ENCODE data around the gene MMP20.
"Not testable (repeated sequence)": the region's sequence is repeated elsewhere in the genome, so short reads cannot be mapped to it uniquely, and the experiment has no call there.

Gene MMP20

DNA sequence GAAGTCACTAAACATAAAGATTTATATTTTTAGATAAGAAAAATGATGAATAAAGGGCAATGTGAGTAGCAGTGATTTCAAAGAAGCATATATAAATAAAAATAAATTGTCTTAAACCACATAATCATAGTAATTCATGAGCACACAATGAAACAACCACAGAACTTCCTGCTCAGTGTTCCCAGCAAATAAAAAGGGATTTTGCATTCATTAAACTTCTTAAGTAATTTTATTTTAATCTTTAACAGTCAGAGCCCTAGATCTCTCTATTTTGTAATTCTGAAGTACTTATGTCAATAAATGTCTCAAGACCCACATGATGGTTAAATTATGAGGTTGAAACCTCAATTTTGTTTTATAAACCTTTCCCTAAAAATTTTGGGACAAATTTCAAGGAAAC is 14.5 kb upstream of the MMP20 start:
- H3K4me3 ChIP-seq (ENCODE audit: low read depth, low read length): no peak overlapping the region
- TF ChIP-seq, protein P1, sequence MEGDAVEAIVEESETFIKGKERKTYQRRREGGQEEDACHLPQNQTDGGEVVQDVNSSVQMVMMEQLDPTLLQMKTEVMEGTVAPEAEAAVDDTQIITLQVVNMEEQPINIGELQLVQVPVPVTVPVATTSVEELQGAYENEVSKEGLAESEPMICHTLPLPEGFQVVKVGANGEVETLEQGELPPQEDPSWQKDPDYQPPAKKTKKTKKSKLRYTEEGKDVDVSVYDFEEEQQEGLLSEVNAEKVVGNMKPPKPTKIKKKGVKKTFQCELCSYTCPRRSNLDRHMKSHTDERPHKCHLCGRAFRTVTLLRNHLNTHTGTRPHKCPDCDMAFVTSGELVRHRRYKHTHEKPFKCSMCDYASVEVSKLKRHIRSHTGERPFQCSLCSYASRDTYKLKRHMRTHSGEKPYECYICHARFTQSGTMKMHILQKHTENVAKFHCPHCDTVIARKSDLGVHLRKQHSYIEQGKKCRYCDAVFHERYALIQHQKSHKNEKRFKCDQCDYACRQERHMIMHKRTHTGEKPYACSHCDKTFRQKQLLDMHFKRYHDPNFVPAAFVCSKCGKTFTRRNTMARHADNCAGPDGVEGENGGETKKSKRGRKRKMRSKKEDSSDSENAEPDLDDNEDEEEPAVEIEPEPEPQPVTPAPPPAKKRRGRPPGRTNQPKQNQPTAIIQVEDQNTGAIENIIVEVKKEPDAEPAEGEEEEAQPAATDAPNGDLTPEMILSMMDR (conservative IDR thresholded peaks at IDR 0.05; ENCODE audit: low read depth, low read length): no peak
- DNase-seq (ENCODE audit: low read depth): no peak

DNA sequence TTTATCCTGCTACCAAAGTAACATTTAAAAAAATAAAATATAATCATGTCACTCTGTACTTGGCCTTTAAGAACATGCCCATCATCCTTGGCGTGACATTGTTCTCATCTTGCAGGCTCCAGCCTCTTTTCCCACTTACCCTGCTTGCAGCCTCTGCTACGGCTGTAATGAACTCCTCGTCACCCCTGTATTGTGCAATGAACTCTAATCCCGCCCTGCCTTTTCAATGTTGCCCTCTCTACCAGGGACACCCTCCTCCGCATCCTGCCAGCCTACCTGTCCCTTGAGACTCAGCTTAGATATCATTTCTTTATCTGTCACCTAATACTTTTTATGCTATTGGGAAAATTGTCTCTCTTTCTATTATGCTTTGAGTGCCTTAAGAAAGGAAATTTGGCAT is 12.6 kb upstream of the MMP20 start:
- peak; percentile 6 for DNase-seq (ENCODE audit: low read depth)
- TF ChIP-seq, protein P1 (conservative IDR thresholded peaks at IDR 0.05; ENCODE audit: low read depth, low read length): no peak
- H3K4me3 ChIP-seq (ENCODE audit: low read depth, low read length): no peak overlapping the region

DNA sequence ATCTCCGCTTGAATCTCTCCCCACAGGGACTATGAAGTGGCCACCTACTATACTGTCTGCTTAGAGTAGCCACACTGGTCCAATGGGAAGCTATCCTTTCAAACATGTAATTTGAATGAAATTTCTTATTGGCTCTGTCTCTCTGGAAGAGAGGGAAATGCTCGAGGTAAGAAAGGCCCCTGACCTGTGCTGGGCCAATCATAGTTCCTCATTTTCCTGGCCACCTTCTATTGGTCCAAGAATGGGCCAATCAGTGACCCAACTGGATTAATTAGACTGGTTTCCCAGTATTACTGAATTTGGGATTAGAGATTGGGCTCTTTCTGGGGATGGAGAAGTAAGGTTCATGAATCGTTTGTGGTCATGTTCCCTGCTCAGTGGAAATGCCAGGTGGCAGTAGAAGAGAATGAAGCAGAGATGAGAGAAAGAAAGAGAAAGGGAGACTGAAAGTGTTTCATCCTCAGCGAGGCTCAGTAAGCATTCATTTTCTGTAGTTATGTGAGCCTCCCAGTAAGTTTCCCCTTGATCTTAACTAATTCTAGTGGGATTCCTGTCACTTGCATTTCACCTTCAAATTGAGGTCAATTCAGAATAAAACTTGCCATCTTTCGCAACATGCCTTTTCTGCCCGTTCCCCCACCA is 8.4 kb upstream of the MMP20 start:
- DNase-seq (ENCODE audit: low read depth): no peak
- H3K4me3 ChIP-seq (ENCODE audit: low read depth, low read length): no peak overlapping the region
- TF ChIP-seq, protein P1 (conservative IDR thresholded peaks at IDR 0.05; ENCODE audit: low read depth, low read length): no peak

DNA sequence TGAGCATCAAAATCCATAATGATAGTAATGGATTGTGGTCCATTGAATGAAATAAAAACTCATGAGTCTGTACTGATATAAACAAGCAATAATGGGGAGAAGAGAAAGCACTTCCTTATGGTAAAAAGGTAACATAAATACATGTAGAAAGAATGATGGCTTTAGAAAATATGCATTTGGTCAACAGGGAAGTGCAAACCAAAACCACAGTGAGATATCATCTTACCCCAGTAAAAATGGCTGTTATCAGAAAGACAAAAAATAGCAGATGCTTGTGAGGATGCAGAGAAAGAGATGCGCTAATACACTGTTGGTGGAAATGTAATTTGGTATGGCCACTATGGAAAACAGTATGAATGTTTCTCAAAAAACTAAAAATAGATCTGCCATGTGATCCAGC is 6.9 kb upstream of the MMP20 start:
- no peak overlapping the region for H3K4me3 ChIP-seq (ENCODE audit: low read depth, low read length)
- no peak for DNase-seq (ENCODE audit: low read depth)
- TF ChIP-seq, protein P1 (conservative IDR thresholded peaks at IDR 0.05; ENCODE audit: low read depth, low read length): no peak

DNA sequence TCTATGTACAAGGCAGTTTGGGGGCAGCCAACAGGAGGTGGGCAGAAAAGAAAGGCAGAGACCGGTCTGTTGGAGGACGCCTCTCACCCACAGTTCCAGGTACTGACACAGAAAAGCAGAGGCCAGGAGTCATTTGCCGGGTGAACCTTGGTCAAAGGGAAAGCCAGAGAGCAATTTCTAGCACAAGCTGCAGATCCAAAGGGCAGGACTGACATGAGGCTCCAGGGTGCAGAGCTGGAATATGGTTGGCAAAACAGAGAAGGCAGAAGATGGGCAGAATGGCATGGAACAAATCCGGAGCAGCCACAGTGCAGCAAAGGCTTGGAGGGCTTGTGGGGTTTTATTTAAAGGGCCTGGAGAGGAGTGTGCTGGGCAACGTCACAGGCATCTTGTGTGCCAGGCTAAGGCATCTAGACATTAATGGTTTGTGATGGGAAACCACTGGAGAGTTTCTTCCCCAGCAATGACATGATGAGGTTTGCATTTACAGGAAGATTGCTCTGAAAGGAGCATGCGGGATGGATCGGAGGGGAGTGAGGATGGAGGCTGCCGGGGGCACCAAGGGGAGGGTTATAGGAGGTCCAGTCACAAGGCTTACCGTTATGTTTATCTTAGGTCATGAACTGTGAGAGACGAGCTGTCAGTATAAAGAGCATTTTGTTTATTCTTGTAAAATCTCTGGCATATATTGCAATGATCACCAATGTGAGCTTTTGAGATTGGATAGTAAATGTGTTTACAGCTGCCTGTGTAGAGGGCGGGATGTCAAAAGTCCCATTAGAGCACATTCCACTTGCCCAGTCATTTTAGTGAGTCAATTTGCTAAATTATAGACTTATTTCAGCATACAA is 5.7 kb upstream of the MMP20 start:
- TF ChIP-seq, protein P1 (conservative IDR thresholded peaks at IDR 0.05; ENCODE audit: low read depth, low read length): no peak
- no peak for DNase-seq (ENCODE audit: low read depth)
- no peak overlapping the region for H3K4me3 ChIP-seq (ENCODE audit: low read depth, low read length)

DNA sequence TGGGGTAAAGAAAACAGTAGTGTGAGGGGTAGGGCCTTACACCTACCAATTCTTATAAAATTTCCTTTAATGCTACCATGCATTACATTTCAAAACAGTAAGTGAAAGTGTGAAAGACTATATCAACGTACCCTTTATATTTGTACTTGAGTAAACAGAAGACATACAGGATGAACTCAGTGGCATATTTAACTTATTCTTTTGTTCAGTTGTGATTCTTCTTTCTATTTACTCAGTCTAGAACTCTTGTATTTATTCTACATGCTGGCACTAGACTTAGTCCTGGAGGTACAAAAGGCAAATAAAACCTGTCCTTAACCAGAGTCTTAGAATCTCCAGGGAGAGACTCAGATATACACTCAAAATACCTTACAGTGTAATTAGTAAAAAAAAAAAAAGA is 4.8 kb upstream of the MMP20 start:
- not testable (repeated sequence) for H3K4me3 ChIP-seq (ENCODE audit: low read depth, low read length); DNase-seq (ENCODE audit: low read depth)

DNA sequence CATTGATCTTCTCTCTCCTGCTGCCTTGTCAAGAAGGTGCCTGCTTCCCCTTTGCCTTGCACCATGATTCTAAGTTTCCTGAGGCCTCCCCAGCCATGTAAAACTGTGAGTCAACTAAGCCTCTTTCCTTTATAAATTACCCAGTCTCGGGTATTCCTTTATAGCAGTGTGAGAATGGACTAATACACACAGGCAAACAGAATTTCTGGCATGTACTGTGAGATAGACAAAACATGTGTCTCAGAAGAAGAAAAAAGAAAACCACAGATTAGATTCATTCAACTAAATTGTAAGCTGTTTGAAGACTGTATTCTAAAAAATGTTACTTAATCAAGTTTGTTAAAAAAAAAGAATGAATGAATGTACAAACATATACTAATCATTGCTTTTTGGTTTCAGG is 1.5 kb upstream of the MMP20 start:
- TF ChIP-seq, protein P1 (conservative IDR thresholded peaks at IDR 0.05; ENCODE audit: low read depth, low read length): no peak
- no peak overlapping the region for H3K4me3 ChIP-seq (ENCODE audit: low read depth, low read length)
- DNase-seq (ENCODE audit: low read depth): no peak

Measured in choroid plexus epithelial cell (primary cell).